Suprapubic skin (tissue), 4 donors: ENCODE data around the gene DAB1.

Experiments used
- EP300 ChIP-seq: sonication (generic); formaldehyde crosslinking; IDR thresholded peaks from one replicate; pipeline ENCODE4 v1.6.1; 2017; ENCODE audit warnings: antibody characterized with exemption
- POLR2A ChIP-seq, 2 donors: fragments of 450-650 bp; IDR thresholded peaks; one replicate each; pipeline ENCODE4 v1.6.1; 2017; ENCODE audit warnings: antibody characterized with exemption in 2 of 2, mild to moderate bottlenecking in 2 of 2, moderate library complexity in 2 of 2
- POLR2AphosphoS5 ChIP-seq, 3 donors: sonication (generic); formaldehyde crosslinking; IDR thresholded peaks; one replicate each; pipeline ENCODE4 v1.6.1; 2017; ENCODE audit warnings: antibody characterized with exemption in 3 of 3
- TF ChIP-seq, protein P1 (sequence below), 2 donors: fragments of 200-600 bp in 1 of 2; fragments of 450-650 bp in 1 of 2; sonication (generic) in 1 of 2; IDR thresholded peaks; one replicate each; pipeline ENCODE4 v1.5.1; 2016 to 2019; ENCODE audit warnings: antibody characterized with exemption in 2 of 2, mild to moderate bottlenecking in 1 of 2, moderate library complexity in 1 of 2

DNA sequence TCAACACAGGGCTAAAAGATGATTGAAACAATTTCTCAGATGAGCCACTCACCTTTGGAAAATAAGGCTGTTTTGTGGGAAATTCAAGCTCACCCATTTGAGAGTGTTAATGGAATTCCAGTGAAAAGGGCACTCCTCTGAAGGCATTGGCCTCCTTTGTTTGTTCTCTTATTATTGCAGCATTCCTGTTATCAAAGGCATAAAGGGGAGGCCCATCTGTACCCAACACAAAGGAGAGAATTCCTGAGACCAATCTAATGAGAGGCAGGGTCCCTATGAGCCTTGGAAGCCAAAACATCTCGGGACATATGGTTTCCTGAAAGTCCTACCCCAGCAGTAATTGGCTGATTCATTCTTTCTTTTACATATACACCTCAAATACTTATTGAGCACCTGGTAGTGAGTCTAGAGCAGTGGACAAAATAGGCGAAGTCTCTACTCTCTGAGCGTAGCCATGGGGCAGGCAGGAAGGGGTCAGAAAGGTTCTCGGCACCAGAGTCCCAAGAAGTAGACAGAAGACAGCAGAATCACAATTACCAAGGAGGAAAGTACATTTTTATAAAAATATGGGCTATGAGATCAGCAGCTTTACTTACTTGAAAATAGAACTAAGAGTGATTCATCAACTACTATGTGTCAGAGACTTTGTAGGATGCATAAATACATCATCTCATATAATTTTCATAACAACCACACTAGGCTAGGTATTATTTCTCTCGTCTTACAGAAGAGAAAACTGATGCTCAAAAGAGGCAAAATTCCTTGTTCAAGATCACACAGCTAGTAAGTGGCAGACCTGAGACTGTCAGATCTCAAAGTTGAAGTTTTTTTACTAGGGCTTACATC, 218.7 kb downstream of the DAB1 start:
- TF ChIP-seq POLR2A (IDR thresholded peaks at IDR 0.05), result no peak
- TF ChIP-seq, protein P1, sequence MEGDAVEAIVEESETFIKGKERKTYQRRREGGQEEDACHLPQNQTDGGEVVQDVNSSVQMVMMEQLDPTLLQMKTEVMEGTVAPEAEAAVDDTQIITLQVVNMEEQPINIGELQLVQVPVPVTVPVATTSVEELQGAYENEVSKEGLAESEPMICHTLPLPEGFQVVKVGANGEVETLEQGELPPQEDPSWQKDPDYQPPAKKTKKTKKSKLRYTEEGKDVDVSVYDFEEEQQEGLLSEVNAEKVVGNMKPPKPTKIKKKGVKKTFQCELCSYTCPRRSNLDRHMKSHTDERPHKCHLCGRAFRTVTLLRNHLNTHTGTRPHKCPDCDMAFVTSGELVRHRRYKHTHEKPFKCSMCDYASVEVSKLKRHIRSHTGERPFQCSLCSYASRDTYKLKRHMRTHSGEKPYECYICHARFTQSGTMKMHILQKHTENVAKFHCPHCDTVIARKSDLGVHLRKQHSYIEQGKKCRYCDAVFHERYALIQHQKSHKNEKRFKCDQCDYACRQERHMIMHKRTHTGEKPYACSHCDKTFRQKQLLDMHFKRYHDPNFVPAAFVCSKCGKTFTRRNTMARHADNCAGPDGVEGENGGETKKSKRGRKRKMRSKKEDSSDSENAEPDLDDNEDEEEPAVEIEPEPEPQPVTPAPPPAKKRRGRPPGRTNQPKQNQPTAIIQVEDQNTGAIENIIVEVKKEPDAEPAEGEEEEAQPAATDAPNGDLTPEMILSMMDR (IDR thresholded peaks at IDR 0.05), result no peak
- TF ChIP-seq POLR2AphosphoS5 (IDR thresholded peaks at IDR 0.05), result no peak
- TF ChIP-seq EP300, result no peak
